Neural cell (in vitro differentiated cells): ENCODE results near the gene FBN1.

Experiments used
- CTCF ChIP-seq: fragments of 450-650 bp; IDR thresholded peaks from 2 replicates; pipeline ENCODE4 v1.5.1; 2014; ENCODE audit warnings: antibody characterized with exemption, mild to moderate bottlenecking, moderate library complexity; ENCODE audit not compliant: poor library complexity, severe bottlenecking
- EZH2 ChIP-seq: fragments of 200-600, 300-800 bp; shearing (Covaris generic), sonication (generic); IDR thresholded peaks from 2 replicates; pipeline ENCODE4 v1.6.1; 2014; ENCODE audit warnings: antibody characterized with exemption, low read length, borderline replicate concordance, mild to moderate bottlenecking; ENCODE audit not compliant: insufficient read depth, poor library complexity, severe bottlenecking

GRCh38 chr15:48381861-48382260 lies 263.6 kb downstream of the FBN1 start:
- no peak for TF ChIP-seq CTCF
- TF ChIP-seq EZH2: no peak
